NB4 (cell line): ENCODE measurements around the gene MGST3.
"Not testable (repeated sequence)": the region's sequence is repeated elsewhere in the genome, so short reads cannot be mapped to it uniquely, and the experiment has no call there.

Experiments used
- DNase-seq: peaks from one replicate; pipeline ENCODE4 v3.0.0; 2010; ENCODE audit warnings: low read depth
- H3K4me3 ChIP-seq: one replicate; pipeline ENCODE4 v1.5.1; 2011; ENCODE audit warnings: mild to moderate bottlenecking, low read depth, low read length, moderate library complexity
- CTCF ChIP-seq: IDR thresholded peaks from one replicate; pipeline ENCODE4 v1.5.1; 2012; ENCODE audit warnings: low read depth, low read length
- MAX ChIP-seq: IDR thresholded peaks from 2 replicates; pipeline ENCODE4 v1.6.1; 2011; ENCODE audit warnings: low read depth, low read length
- MYC ChIP-seq: IDR thresholded peaks from 2 replicates; pipeline ENCODE4 v1.6.1; 2011; ENCODE audit warnings: low read depth, low read length
- POLR2A ChIP-seq: IDR thresholded peaks from 2 replicates; pipeline ENCODE4 v1.6.1; 2011; ENCODE audit warnings: mild to moderate bottlenecking; ENCODE audit not compliant: insufficient read length; ENCODE audit errors: extremely low read depth

The MGST3 gene

GRCh38 chr1:165630629-165631341 is at the start of gene MGST3:
TSS of gene MGST3 (plus strand) at chr1:165631234. CDS start at chr1:165649848, 18,614 bp downstream.
- H3K4me3 ChIP-seq: peak within 1 kb of the TSS; percentile 81
- peak; percentile 98 for DNase-seq
- TF ChIP-seq CTCF (no peak), MYC (no peak; the same call in 1 of the 2 replicates), POLR2A (peak; percentile 63)

- TF ChIP-seq MYC (no peak), CTCF (no peak), POLR2A (no peak), MAX (no peak)
- DNase-seq: no peak
- H3K4me3 ChIP-seq: no peak overlapping the region
These were observed 49.1 kb upstream of the MGST3 start for GRCh38 chr1:165581926-165582325.

- no peak overlapping the region for H3K4me3 ChIP-seq
- DNase-seq: no peak
- TF ChIP-seq MAX (no peak), MYC (no peak)
These were observed 44.6 kb upstream of the MGST3 start for GRCh38 chr1:165586398-165586797.

- not testable (repeated sequence) for H3K4me3 ChIP-seq, DNase-seq
These were observed 39.6 kb upstream of the MGST3 start for GRCh38 chr1:165591391-165591790.

GRCh38 chr1:165592945-165593823 is 37.9 kb upstream of the MGST3 start:
- no peak overlapping the region for H3K4me3 ChIP-seq
- DNase-seq: peak; percentile 76
- peak; percentile 64 for TF ChIP-seq CTCF
- TF ChIP-seq MAX: no peak
- no peak for TF ChIP-seq POLR2A
- TF ChIP-seq MYC: no peak

GRCh38 chr1:165595246-165595938 is 35.6 kb upstream of the MGST3 start:
- TF ChIP-seq MAX (no peak), CTCF (no peak), MYC (no peak), POLR2A (no peak)
- no peak overlapping the region for H3K4me3 ChIP-seq
- no peak for DNase-seq
